ENCODE data around the gene GPR161. TPM values are rescaled to one million over a fixed set of nuclear protein-coding genes. Genes with fewer than 3 reads are reported as not detected.

GPR161 gene
- total and polyA plus RNA-seq, 12 donors, result 0.93 to 3.3 (median 2.3) TPM

- peaks cover 0 to 43% (median 0%) of the 10 kb centered on the region in 9 donors for H3K36me3 ChIP-seq
- H3K4me3 ChIP-seq, result no peak overlapping the region
- no peaks in the 10 kb centered on the region for H3K27me3 ChIP-seq
- H3K27ac ChIP-seq, result no peak overlapping the region
- TF ChIP-seq, protein P1, sequence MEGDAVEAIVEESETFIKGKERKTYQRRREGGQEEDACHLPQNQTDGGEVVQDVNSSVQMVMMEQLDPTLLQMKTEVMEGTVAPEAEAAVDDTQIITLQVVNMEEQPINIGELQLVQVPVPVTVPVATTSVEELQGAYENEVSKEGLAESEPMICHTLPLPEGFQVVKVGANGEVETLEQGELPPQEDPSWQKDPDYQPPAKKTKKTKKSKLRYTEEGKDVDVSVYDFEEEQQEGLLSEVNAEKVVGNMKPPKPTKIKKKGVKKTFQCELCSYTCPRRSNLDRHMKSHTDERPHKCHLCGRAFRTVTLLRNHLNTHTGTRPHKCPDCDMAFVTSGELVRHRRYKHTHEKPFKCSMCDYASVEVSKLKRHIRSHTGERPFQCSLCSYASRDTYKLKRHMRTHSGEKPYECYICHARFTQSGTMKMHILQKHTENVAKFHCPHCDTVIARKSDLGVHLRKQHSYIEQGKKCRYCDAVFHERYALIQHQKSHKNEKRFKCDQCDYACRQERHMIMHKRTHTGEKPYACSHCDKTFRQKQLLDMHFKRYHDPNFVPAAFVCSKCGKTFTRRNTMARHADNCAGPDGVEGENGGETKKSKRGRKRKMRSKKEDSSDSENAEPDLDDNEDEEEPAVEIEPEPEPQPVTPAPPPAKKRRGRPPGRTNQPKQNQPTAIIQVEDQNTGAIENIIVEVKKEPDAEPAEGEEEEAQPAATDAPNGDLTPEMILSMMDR (IDR thresholded peaks at IDR 0.05), result no peak
- H3K9me3 ChIP-seq, result no peaks in the 10 kb centered on the region
- intact Hi-C loops (cut with DNase I), result no loop called here
- 94% methylated on average over 5 of the region's 5 CpGs for WGBS, 2 donors
- DNase-seq (no peak), ATAC-seq (no peak)
- peaks cover 0 to 6% (median 0%) of the 10 kb centered on the region in 9 donors for H3K4me1 ChIP-seq
Observed at GRCh38 chr1:168035345-168035744, 101.4 kb downstream of the GPR161 start.

GRCh38 chr1:168032029-168032428, 104.7 kb downstream of the GPR161 start:
- 70 to 77% methylated on average over 1 of the region's 1 CpG for WGBS, 2 donors
- ATAC-seq, result no peak
- H3K27ac ChIP-seq, result peak overlapping the region in 1 of 10 donors; percentile 45

DNA sequence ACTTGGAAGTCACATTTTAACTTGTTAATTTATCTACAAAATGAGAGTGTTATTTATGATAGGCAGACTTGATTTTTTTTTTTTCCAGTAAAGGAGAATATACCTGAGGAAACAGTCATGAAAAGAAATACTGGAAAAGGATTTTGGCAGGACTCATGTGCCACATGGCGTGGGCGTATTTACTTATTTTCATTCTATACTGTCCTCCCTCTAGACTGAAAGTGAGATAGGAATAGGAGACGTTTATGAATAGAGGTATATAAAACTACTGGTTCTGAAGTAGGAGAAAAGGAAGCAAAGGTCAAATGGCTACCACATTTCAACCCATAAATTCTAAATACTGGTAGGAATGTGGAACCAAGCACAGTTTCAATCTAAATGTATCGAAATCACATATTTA, 105.1 kb downstream of the GPR161 start:
- intact Hi-C loops (cut with DNase I), result no loop called here
- TF ChIP-seq, protein P1 (IDR thresholded peaks at IDR 0.05), result no peak
- H3K36me3 ChIP-seq, result peaks cover 0 to 53% (median 4%) of the 10 kb centered on the region in 9 donors
- H3K4me3 ChIP-seq, result no peak overlapping the region
- H3K4me1 ChIP-seq, result no peaks in the 10 kb centered on the region
- no peaks in the 10 kb centered on the region for H3K27me3 ChIP-seq
- DNase-seq (no peak), ATAC-seq (no peak)
- H3K9me3 ChIP-seq, result no peaks in the 10 kb centered on the region
- H3K27ac ChIP-seq, result peak overlapping the region in 1 of 10 donors; percentile 45
- WGBS, 2 donors, result 88% methylated on average over 4 of the region's 4 CpGs

More at GRCh38 chr1:168032029-168032428, 104.7 kb downstream of the GPR161 start:
- DNase-seq, result no peak
- H3K36me3 ChIP-seq, result peaks cover 0 to 49% (median 4%) of the 10 kb centered on the region in 9 donors
- no peaks in the 10 kb centered on the region for H3K4me1 ChIP-seq
- TF ChIP-seq, protein P1 (IDR thresholded peaks at IDR 0.05), result no peak
- intact Hi-C loops (cut with DNase I), result no loop called here
- no peak overlapping the region for H3K4me3 ChIP-seq
- no peaks in the 10 kb centered on the region for H3K27me3 ChIP-seq
- H3K9me3 ChIP-seq, result no peaks in the 10 kb centered on the region

- Histone ChIP-seq H3K27ac (peak overlapping the region in 1 of 10 donors; percentile 45), H3K4me1 (no peaks in the 10 kb centered on the region), H3K9me3 (no peaks in the 10 kb centered on the region), H3K36me3 (peaks cover 0 to 57% (median 4%) of the 10 kb centered on the region in 9 donors), H3K27me3 (no peaks in the 10 kb centered on the region), H3K4me3 (no peak overlapping the region)
- intact Hi-C loops (cut with DNase I), result no loop called here
- DNase-seq (no peak), ATAC-seq (no peak)
- TF ChIP-seq, protein P1 (IDR thresholded peaks at IDR 0.05), result no peak
- WGBS, 2 donors, result 91 to 92% methylated on average over 5 of the region's 5 CpGs
Observed at GRCh38 chr1:168031198-168031597, 105.5 kb downstream of the GPR161 start.

Other genes with a start within 250 kb of the GPR161 start
- under 1 TPM; 0.10 to 0.70 (median 0.19) TPM for gene ADCY10, start 222.8 kb downstream of the GPR161 start, total RNA-seq
- gene ADCY10, start 222.8 kb downstream of the GPR161 start, polyA plus RNA-seq, result under 1 TPM; 0.15 to 0.16 TPM
- gene DCAF6, start 200.2 kb downstream of the GPR161 start, total RNA-seq, result 100 to 1,000 TPM; 155 to 226 (median 205) TPM
- gene DCAF6, start 200.2 kb downstream of the GPR161 start, polyA plus RNA-seq, result 10 to 100 TPM; 49.0 to 65.8 TPM
- 100 to 1,000 TPM; 168 to 268 (median 226) TPM for gene MPC2, start 199.9 kb downstream of the GPR161 start, total RNA-seq
- gene MPC2, start 199.9 kb downstream of the GPR161 start, polyA plus RNA-seq, result 100 to 1,000 TPM; 131 to 186 TPM
- gene TIPRL, start 42.0 kb upstream of the GPR161 start, total RNA-seq, result 10 to 100 TPM; 25.0 to 37.5 (median 31.3) TPM
- gene TIPRL, start 42.0 kb upstream of the GPR161 start, polyA plus RNA-seq, result 10 to 100 TPM in 1 of 2 donors, 1 to 10 TPM in 1; 9.6 to 21.6 TPM
- 10 to 100 TPM; 10.7 to 34.8 (median 16.9) TPM for gene SFT2D2, start 89.1 kb upstream of the GPR161 start, total RNA-seq
- gene SFT2D2, start 89.1 kb upstream of the GPR161 start, polyA plus RNA-seq, result 1 to 10 TPM; 2.8 to 3.1 TPM
- under 1 TPM; 0.21 to 0.56 (median 0.39) TPM for gene TBX19, start 143.9 kb upstream of the GPR161 start, total RNA-seq
- gene TBX19, start 143.9 kb upstream of the GPR161 start, polyA plus RNA-seq, result under 1 TPM; 0.25 to 0.59 TPM

Measured in heart right ventricle (tissue), 16 donors.